Activated CD4-positive, alpha-beta T cell treated with anti-CD3 and anti-CD28 coated beads, Interleukin-2, Interleukin-4, amounts not matched to agents 100 ng/mL and 50 ng/mL, durations not matched to agents 16 hours and 8 hours (primary cell): ENCODE data around the gene PIEZO1.
"Not testable (repeated sequence)": the region's sequence is repeated elsewhere in the genome, so short reads cannot be mapped to it uniquely, and the experiment has no call there.

ENCODE experiments used
- DNase-seq: peaks from one replicate; pipeline ENCODE4 v3.0.0-alpha.2; 2020; ENCODE audit warnings: low spot score

Gene PIEZO1

GRCh38 chr16:88785106-88785924, at the start of gene PIEZO1:
Gene PIEZO1 (minus strand): TSS chr16:88785220. CDS start chr16:88784964, 256 bp downstream.
- DNase-seq, result peak; percentile 72

- no peak for DNase-seq
Observed at GRCh38 chr16:88834670-88835069, 49.6 kb upstream of the PIEZO1 start.

GRCh38 chr16:88833086-88833485, 48.1 kb upstream of the PIEZO1 start:
- DNase-seq, result no peak

- DNase-seq, result no peak
Observed at GRCh38 chr16:88831838-88832237, 46.8 kb upstream of the PIEZO1 start.

GRCh38 chr16:88830783-88831182, 45.8 kb upstream of the PIEZO1 start:
- no peak for DNase-seq

- DNase-seq, result no peak
Observed at GRCh38 chr16:88830258-88830657, 45.2 kb upstream of the PIEZO1 start.

- no peak for DNase-seq
Observed at GRCh38 chr16:88828711-88829110, 43.7 kb upstream of the PIEZO1 start.

GRCh38 chr16:88827727-88828126, 42.7 kb upstream of the PIEZO1 start:
- DNase-seq, result no peak

GRCh38 chr16:88826070-88826840, 41.2 kb upstream of the PIEZO1 start:
- no peak for DNase-seq

GRCh38 chr16:88825146-88825545, 40.1 kb upstream of the PIEZO1 start:
- DNase-seq, result no peak

GRCh38 chr16:88824256-88825077, 39.4 kb upstream of the PIEZO1 start:
- DNase-seq, result no peak

GRCh38 chr16:88823646-88824045, 38.6 kb upstream of the PIEZO1 start:
- DNase-seq, result not testable (repeated sequence)

- DNase-seq, result no peak
Observed at GRCh38 chr16:88822281-88823040, 37.4 kb upstream of the PIEZO1 start.

- DNase-seq, result no peak
Observed at GRCh38 chr16:88821168-88821850, 36.3 kb upstream of the PIEZO1 start.

GRCh38 chr16:88820385-88821025, 35.5 kb upstream of the PIEZO1 start:
- no peak for DNase-seq

- no peak for DNase-seq
Observed at GRCh38 chr16:88819126-88819525, 34.1 kb upstream of the PIEZO1 start.

GRCh38 chr16:88818575-88818874, 33.5 kb upstream of the PIEZO1 start:
- DNase-seq, result no peak

GRCh38 chr16:88817785-88818574, 33.0 kb upstream of the PIEZO1 start:
- no peak for DNase-seq

GRCh38 chr16:88816736-88817535, 31.9 kb upstream of the PIEZO1 start:
- no peak for DNase-seq
